Neutrophil (primary cell): ENCODE measurements around the gene NAGA.

Experiments
- H3K27ac ChIP-seq: fragments of 200-600 bp; sonication (generic); 2 replicates; pipeline ENCODE4 v1.5.1; 2016; ENCODE audit warnings: mild to moderate bottlenecking, moderate library complexity
- H3K27me3 ChIP-seq: fragments of 200-600 bp; sonication (generic); 2 replicates; pipeline ENCODE4 v1.6.0; 2016; ENCODE audit warnings: mild to moderate bottlenecking
- H3K36me3 ChIP-seq: fragments of 200-600 bp; sonication (generic); 2 replicates; pipeline ENCODE4 v1.5.1; 2017
- H3K4me1 ChIP-seq, 2 experiments: fragments of 200-600 bp in 1 of 2; sonication (generic) in 1 of 2; 1 replicate in 1 of 2; 2 replicates in 1 of 2; pipeline versions ENCODE4 v1.5.1 to v1.6.1; 2013 to 2016; ENCODE audit warnings: low read depth in 1 of 2, low read length in 1 of 2, mild to moderate bottlenecking in 1 of 2, moderate library complexity in 1 of 2; ENCODE audit not compliant: control insufficient read depth in 1 of 2, insufficient read depth in 1 of 2
- H3K4me3 ChIP-seq, 2 experiments: fragments of 200-600 bp in 1 of 2; sonication (generic) in 1 of 2; 1 replicate in 1 of 2; 2 replicates in 1 of 2; pipeline ENCODE4 v1.5.1; 2013 to 2016; ENCODE audit warnings: low read depth in 1 of 2, low read length in 1 of 2, mild to moderate bottlenecking in 1 of 2, moderate library complexity in 1 of 2
- H3K9me3 ChIP-seq: fragments of 200-600 bp; sonication (generic); 2 replicates; pipeline ENCODE4 v1.5.1; 2016
- TF ChIP-seq, protein P1 (sequence below): fragments of 200-600 bp; sonication (generic); IDR thresholded peaks from 2 replicates; pipeline ENCODE4 v1.5.1; 2016; ENCODE audit warnings: antibody characterized with exemption

Gene NAGA

DNA sequence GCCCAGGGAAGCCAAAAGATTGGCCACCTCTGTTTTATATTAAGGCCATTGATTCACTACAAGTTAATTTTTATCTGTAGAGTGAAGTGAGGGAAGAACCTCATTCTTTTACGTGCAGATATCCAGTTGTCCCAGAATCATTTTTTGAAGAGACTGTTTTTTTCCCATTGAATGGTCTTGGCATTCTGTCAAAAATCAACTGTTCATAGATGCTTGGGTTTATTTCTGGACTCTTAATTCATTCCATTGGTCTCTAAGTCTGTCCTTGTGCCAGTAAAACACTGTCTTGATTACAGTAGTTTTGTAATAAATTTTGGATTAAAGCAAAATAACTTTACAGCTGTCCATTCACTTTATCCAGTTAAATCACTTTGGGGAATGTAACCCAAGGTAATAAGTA lies 45.2 kb downstream of the NAGA start:
- Histone ChIP-seq H3K4me3 (no peak overlapping the region), H3K9me3 (no peaks in the 10 kb centered on the region), H3K36me3 (no peaks in the 10 kb centered on the region), H3K4me1 (peaks cover 7% of the 10 kb centered on the region in 2 experiments), H3K27ac (no peak overlapping the region), H3K27me3 (no peaks in the 10 kb centered on the region)
- TF ChIP-seq, protein P1, sequence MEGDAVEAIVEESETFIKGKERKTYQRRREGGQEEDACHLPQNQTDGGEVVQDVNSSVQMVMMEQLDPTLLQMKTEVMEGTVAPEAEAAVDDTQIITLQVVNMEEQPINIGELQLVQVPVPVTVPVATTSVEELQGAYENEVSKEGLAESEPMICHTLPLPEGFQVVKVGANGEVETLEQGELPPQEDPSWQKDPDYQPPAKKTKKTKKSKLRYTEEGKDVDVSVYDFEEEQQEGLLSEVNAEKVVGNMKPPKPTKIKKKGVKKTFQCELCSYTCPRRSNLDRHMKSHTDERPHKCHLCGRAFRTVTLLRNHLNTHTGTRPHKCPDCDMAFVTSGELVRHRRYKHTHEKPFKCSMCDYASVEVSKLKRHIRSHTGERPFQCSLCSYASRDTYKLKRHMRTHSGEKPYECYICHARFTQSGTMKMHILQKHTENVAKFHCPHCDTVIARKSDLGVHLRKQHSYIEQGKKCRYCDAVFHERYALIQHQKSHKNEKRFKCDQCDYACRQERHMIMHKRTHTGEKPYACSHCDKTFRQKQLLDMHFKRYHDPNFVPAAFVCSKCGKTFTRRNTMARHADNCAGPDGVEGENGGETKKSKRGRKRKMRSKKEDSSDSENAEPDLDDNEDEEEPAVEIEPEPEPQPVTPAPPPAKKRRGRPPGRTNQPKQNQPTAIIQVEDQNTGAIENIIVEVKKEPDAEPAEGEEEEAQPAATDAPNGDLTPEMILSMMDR = no peak

DNA sequence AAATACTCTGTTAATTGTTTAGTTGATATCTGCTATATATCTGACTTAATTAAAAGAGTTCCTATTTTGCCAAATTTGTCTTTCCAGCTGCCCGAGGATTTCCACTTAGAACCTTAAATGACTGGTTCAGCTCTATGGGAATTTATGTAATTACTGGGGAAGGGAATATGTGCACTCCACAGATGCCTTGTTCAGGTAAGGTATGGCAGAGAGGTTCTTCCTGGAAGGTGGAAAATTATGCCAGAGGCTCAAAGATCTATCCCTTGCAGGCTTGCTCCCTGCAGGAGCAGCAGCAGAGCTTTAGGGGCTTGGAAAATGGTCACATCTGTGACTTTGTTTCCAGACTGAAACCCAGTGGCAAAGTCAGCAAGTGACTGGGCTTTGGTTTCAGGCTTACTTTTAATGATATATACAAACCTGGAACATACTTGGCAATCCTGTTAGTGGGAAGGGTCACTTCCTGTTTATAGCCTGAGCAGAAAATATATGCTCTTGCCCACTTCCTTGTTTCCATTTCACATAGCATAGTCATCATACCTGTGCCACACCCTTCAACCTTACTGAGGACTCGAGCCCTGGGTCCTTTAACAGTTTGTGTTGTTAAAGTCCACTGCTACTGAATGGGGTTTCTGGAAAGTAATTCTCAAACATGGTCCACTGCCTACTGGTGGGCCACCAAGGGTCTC lies 48.3 kb downstream of the NAGA start:
- peaks cover 7% of the 10 kb centered on the region in 2 experiments for H3K4me1 ChIP-seq
- no peak overlapping the region for H3K4me3 ChIP-seq
- TF ChIP-seq, protein P1 = no peak
- H3K27ac ChIP-seq = no peak overlapping the region
- no peaks in the 10 kb centered on the region for H3K36me3 ChIP-seq
- H3K9me3 ChIP-seq = no peaks in the 10 kb centered on the region
- H3K27me3 ChIP-seq = no peaks in the 10 kb centered on the region

DNA sequence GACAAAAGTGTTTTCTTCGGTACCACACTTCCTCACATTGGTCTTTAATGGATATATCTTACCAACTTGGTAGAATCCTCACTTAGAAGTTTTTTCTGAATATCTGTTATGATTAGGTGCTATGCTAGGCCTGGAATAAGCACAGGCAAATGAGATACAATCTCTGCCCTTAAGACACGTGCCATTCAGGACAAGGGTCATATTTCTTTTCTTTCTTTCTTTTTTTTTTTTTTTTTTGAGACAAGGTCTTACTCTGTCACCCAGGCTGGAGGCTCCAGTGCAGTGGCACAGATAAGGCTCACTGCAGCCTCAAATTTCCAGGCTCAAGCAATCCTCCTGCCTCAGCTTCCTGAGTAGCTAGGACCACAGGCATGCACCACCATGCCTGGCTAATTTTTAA lies 49.0 kb downstream of the NAGA start:
- H3K27ac ChIP-seq = no peak overlapping the region
- no peaks in the 10 kb centered on the region for H3K9me3 ChIP-seq
- TF ChIP-seq, protein P1 = no peak

DNA sequence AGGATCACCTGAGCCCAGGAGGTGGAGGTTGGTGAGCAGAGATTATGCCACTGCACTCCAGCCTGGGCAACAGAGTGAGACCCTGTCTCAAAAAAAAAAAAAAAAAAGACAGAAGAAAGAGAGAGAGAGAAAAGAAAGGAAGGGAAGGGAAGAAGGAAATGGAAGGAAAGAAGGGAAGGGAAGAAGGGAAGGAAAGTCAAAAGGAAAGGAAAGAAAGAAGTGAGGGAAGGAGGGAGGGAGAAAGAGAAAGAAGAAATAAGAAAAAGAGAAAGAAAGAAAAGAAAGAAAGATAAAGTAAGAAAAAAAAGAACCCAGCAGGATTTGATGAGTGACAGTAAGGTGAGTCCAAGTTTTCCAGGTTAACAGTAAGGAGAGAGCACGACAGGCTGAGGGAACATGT lies 52.4 kb downstream of the NAGA start:
- Histone ChIP-seq H3K9me3 (no peaks in the 10 kb centered on the region), H3K27me3 (peaks cover 21% of the 10 kb centered on the region), H3K4me3 (no peak overlapping the region), H3K4me1 (peaks cover 7% of the 10 kb centered on the region in 2 experiments), H3K27ac (no peak overlapping the region), H3K36me3 (no peaks in the 10 kb centered on the region)
- TF ChIP-seq, protein P1 = no peak

More for the DNA sequence above, 49.0 kb downstream of the NAGA start:
- peaks cover 7% of the 10 kb centered on the region in 2 experiments for H3K4me1 ChIP-seq
- peaks cover 7% of the 10 kb centered on the region for H3K27me3 ChIP-seq
- H3K4me3 ChIP-seq = no peak overlapping the region
- no peaks in the 10 kb centered on the region for H3K36me3 ChIP-seq

DNA sequence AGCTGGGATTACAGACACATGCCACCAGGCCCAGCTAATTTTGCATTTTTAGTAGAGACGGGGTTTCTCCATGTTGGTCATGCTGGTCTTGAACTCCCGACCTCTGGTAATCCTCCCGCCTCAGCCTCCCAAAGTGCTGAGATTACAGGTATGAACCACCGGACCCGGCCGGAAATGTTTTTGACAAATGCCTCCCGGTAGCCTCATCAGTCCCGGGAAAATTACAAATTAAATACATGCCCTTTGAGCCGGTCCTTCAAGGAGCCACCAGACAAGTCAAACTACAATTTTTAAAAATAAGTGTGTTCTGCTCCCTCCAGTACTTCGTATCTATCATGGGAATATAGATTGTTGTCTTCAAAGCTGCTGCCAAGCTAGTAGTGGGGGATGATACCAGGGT lies 54.5 kb downstream of the NAGA start:
- Histone ChIP-seq H3K27me3 (peaks cover 21% of the 10 kb centered on the region), H3K4me1 (no peaks in the 10 kb centered on the region)
- TF ChIP-seq, protein P1 = no peak

More for the DNA sequence above, 54.5 kb downstream of the NAGA start:
- Histone ChIP-seq H3K4me3 (no peak overlapping the region), H3K36me3 (no peaks in the 10 kb centered on the region), H3K9me3 (no peaks in the 10 kb centered on the region), H3K27ac (no peak overlapping the region)
